HUDEP-2 (cell line): ENCODE measurements around the gene KPNA6.
"Not testable (repeated sequence)": the region's sequence is repeated elsewhere in the genome, so short reads cannot be mapped to it uniquely, and the experiment has no call there.

ENCODE experiments used
- DNase-seq, 76 experiments: peaks; one replicate each; lab custom pipeline; 2025; ENCODE audit not compliant: unreplicated experiment in 76 of 76; lab: John Stamatoyannopoulos, UW

Gene KPNA6

DNA sequence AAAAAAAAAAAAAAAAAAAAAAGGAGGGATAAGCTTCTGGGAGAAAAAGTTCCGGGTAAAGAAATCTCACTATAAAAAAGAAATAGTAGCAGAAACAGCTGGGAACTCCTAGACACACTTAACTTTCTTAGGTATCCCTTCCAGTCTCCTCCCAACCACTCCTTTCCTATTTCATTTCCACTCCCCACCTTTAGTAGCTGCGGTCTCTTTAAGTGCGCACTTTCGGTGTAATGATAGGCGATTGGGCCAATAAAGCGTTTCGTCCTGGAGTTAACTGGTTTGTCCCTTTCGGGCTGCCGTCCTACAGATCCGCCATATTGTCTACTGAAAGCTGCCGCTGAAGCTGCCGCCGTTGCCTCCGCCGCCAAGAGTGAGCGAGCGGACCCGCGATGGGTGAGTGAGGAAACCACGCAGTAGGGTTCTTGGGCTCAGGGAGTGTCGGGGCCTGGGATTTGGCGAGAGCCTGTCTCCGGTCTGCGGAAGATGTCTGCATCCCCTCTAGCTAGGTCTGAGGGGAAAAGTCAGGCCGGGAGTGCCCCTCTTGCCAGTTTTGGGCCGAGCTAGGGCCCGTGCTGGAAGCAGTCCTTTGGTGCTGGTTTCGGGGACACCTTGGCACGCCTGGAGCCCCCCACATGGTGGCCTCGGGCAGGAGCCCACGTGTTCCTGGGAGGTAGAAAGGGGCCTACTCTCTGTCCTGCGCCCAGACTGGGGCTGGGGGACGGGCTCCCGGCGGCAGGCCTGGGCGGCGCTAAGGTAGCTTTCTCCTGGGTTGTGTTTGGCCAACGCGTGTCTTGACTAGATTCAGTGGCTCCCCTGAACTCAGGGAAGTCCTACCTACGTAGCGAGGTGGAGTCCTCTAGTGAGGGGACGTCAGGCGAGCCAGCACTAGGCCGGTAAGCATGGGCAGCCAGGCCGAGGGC lies at the start of gene KPNA6:
Gene KPNA6 (plus strand): TSS at position 315 of the 920 bp plus-strand sequence. CDS start 75 bp downstream, at position 390.
- DNase-seq: peak in 75 of 76 experiments; percentile 31 to 90 (median 80)

DNA sequence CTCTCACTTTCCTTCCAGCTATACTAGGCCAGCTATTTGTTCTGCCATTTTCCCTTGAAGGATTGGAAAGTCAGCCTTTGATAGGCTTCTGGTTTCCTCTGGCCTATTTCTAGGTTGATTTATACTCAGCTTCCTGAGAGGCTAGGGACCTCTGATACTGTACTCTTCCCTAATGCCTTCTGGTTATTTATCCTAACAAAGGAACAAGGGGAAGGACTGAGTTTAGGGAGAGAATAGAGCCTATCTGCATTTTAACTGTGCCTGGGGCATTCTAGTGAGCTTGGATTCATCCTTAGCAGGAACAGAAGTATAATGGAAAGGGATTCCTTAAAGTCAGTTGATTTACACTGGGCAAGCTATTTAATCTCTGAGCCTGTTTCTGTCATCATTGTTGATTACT lies 46.9 kb upstream of the KPNA6 start:
- no peak for DNase-seq

DNA sequence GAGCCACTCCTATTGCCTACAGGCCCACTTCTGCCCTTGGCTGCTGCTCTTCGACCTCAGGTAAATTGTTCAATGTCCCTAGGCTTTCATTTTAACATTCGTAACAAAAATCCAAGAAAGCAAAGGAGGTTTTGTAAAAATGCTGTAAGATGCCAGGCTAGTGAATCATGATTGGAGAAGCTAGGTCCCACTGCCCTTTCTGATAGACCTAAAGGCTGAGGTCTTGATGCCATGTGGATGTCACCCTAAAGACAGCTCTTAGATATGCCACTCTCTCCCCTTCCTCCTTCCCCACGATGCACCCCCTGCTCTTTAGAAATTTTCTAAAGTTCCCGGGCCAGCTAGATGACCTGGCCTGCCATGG lies 45.0 kb upstream of the KPNA6 start:
- no peak for DNase-seq

DNA sequence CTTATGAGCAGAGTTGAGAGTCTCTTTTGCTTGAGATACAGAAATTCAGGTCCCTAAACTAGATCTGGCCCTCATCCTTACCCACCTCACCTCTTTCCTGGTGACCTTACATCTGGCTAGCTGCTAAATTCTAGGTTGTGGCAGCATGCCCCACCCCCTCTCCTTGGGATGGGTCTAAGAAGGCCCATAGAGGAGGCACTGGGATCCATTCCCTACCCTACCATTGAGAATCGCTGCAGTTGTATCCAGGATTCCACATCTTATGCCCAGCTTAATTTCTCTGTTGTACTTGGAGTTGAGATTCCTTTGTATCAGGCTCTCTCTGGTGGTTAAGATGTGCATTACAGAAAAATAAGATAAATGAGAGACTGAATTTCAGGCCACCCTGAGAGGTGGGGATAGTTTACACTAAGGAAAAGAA lies 44.6 kb upstream of the KPNA6 start:
- DNase-seq: peak in 16 of 76 experiments; percentile 1 to 41 (median 16)

DNA sequence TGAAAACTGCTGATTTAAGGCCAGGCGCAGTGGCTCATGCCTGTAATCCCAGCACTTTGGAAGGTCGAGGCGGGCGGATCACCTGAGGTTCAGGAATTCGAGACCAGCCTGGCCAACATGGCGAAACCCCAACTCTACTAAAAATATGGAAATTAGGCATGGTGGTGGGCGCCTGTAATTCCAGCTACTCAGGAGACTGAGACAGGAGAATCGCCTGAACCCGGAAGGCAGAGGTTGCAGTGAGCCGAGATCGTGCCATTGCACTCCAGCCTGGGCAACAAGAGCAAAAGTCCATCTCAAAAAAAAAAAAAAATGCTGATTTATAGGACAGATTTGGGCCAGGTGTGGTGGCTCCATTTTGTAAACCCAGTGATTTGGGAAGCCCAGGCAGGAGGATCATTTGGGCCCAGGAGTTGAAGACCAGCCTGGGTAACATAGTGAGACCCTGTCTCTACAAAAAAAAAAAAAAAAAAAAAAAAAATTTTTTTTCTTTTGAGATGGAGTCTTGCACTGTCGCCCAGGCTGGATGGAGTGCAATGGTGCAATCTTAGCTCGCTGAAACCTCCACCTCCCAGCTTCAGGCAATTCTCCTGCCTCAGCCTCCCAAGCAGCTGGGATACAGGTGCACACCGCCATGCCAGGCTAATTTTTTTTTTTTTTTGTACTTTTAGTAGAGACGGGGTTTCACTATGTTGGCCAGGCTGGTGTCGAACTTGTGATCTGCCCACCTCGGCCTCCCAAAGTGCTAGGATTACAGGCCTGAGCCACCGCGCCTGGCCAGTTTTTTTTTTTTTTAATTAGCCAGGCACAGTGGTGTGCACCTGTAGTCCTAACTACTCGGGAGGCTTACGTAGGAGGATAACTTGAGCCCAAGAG lies 42.0 kb upstream of the KPNA6 start:
- DNase-seq: not testable (repeated sequence)

DNA sequence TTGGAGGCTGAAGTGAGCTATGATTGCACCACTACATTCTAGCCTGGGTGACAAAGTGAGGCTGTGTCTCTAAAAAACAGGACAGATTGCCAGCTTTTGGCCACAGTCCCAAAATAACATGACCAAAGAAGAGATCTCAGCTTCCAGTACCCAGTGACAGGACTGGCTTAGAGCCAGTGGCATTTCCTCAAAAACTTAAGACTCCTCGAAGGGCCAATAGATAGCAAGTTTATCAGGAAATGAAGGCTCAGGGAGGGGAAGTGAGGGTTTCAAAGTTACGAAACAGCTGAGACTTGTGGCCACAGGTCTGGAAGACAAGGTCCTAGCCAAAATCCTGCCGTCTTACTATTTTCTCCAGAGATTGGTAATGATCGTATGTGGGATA lies 41.4 kb upstream of the KPNA6 start:
- peak in 73 of 76 experiments; percentile 13 to 93 (median 71) for DNase-seq

DNA sequence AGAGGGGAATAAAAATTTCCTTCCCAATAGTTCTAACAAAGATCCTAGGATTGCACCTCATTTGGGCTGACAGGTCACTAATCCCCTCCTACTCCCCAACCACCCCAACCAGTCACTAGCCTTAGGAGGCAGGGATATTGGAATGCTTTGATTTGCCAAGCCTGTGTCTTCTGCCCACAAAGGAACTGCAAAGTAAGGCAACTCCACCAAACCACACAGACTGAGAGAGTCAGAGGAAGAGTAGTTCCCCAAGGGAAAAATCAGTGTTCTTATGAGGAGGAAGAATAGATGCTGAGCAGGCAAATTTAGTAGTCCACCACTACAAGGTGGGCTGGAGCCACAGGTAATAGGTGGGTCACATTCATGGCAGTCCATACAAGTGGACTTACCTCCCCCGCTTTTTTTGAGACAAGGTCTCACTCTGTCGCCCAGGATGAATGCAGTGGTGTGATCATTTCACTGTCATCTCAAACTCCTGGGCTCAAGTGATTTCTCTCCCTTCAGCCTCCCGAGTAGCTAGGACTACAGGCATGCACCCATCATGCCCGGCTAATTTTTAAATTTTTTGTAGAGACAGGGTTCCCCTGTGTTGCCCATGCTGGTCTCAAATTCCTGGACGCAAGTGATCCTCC lies 38.8 kb upstream of the KPNA6 start:
- no peak for DNase-seq

DNA sequence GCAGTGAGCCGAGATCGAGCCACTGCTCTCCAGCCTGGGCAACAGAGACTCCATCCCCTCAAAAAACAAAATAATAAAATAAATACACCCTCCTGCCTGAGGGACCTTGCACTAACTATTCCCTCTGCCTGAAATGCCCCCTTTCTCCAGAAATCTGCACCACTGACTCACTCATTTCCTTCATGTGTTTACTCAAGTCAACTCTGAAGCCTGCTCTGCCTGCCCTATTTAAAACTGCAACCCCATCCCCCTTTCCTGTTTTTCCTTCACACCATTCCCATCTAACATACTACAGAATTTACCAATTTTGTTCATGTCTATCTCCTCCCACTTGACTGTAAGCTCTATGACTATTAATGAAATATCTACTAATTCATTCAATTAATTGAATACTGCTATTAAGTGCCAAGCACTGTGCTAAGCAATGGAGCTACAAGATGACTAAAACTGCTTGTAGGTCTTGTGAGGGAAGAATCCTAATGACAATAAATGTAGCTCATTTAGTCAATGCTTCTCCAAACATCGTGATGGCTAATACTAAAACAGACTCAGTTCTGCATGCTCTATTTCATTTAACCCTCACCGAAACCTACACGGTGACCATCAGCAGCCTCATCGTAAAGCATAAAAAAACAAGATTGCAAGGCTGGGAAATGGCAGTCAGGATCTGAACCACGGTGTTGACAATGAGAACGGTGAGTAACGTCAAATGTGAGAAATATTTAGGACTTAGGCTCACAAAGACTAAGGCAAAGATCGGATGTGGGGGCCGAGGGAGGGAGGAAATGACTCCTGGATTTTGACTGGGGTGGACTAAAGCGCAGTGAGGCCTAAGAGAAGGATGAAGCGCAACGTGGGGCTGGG lies 35.9 kb upstream of the KPNA6 start:
- DNase-seq: no peak

DNA sequence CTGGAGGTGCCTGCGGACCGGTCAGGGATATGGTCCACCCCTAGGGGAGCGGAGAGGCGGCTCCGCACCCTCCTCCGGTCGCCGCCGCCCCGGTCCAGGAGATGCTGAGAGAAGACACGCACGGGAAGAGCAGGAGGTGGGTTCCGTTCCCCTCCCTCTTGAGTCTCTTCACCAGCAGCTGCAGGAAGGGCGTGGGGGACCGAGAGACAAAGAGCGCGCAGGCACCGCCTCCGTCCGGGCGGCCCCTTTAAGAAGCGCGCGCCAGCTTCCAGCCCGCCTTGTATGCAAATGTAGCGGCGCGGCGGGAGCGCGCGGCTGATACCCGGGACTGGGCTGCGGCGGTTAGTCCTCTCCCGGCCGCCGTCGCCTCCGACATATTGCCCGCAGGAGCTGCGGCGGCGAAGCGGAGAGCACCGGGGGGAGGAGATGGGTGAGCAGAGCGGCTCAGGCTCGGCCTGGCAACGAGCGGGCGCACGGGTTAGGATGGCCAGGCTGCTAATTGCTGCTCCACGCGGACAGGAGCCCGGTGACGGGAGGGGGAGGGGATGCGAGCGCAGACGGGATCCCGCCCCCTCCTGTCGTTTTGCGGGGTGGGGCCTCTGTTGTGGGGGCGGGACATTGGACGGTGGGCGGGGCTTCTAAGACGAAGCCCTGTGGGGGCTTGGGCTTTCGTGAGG lies 35.1 kb upstream of the KPNA6 start, which contains the start of gene TMEM39B:
Gene TMEM39B (plus strand): TSS at position 318 of the 677 bp plus-strand sequence. CDS start 109 bp downstream, at position 427.
- peak in 75 of 76 experiments; percentile 31 to 94 (median 85) for DNase-seq

DNA sequence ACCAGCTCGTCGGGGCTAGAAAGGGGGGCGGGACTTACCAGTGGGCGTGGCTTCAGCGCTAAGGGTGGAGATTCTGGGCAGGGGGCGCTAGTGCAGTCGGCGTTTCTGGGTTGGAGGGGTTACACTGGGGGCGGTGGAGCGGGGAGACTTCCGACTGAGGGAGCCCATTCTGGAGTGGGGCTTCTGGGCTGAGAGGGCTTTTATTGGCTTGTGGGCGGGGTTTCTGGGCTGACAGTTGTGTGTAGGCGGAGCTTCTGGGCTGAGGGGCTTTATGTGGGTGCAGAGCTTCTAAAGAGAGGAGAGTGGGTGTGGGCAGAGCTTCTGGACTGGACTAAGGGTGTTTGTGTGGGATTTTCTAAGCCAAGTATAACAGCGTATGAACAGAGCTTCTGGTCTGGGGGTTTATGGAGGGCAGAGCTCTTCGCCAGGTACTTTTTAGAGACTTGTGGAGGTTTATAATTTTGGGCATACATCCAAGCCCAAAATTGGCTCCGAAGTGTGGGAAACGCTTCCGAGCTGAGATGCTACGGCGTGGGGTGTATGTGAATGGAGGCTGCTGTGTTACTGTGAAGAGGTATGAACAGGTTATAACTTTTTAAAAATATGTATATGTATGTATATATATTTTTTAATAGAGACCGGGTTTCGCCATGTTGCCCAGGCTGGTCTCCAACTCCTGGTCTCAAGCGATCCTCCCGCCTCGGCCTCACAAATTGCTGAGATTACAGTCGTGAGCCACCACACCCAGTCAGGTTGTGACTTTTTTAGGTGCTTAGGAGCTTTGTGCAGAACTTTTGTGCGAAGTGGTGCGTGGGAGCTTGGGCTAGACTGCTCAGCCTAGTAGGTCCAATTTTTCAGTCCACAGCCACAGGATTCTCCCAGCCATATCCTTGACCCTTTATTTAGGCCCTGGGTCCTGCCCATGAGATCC lies 34.3 kb upstream of the KPNA6 start:
- DNase-seq: peak in 3 of 76 experiments; percentile 40 to 77 (median 58)

DNA sequence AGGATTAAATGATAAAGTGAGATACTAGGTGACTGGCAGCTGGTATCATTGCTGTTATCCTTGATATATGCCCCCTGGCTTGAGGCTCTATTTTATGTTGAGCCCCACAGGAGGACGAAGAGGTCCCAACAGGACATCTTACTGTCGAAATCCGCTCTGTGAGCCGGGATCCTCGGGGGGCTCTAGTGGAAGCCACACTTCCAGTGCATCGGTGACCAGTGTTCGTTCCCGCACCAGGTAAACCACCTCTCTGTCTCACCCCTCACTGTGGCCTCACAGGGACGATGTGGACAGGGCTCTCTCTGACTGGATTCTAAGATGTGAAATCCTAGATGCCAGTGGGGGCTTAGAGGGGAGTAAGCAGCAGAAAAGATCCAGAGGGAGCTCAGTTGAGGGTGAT lies 33.0 kb upstream of the KPNA6 start:
- no peak for DNase-seq

DNA sequence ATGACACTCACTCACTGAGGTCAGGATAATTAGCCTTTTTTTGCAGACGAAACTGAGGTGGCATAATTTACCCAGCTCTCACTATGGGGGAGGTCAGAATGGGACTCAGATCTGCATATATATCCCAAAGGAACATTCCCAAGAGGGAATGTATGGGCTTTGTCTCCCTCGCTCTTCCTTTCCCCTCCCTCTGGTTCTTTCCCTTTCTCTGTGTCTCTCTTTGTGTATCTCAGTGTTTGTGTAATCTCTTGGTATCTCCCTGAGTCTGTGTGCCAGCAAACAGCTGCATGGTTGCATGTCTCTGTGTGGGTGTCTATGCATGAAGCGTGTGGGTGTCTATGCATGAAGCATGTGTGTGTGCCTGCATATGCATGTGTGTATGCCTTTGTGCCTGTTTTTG lies 30.4 kb upstream of the KPNA6 start:
- no peak for DNase-seq

DNA sequence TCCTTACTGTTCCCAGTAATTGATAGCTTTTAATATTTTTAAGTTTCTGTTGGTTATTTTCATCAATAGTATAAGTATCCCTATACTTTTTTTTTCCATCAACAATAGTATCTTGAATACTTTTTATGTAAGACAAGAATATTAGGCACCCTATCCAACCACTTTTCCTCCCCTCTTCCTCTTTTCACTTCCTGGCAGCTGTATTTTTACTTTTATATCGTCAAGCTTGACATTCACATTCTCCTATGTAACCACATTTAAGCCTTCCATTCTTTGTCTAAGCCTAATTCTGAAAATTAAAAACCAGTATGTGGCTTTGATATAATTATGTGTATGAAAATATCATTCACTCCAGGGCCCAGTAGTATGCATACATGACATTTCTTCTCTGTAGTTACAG lies 25.8 kb upstream of the KPNA6 start:
- no peak for DNase-seq

DNA sequence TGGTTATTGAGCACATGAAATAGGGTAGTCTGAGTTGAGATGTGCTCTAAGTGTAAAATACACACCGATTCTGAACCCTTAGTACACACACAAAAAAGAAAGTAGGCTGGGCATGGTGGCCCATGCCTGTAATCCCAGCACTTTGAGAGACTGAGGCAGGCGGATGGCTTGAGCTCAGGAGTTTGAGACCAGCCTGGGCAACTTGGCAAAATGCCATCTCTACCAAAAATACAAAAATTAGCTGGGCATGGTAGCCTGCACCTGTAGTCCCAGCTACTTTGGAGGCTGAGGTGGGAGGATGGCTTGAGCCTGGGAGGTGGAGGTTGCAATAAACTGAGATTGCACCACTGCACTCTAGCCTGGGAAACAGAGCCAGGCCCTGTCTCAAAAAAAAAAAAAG lies 21.5 kb upstream of the KPNA6 start:
- DNase-seq: not testable (repeated sequence)

DNA sequence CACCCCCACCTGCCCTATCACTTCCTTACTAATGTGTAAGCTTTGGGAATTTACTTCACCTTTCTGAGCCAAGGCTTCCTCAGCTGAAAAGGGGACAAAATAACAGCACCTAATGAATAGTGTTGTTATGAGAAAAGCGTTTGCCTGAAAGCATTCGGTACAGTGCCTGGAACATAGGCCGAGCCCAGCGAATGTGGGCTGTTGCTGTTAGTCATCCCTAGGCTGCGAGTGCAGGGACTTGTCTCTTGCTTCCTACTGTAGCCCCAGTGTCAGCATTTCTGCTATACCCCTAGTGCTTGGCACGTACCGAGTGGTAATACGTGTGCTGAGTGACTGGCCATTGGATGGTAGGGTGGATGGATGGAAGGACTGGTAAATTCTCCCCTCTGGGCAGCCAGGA lies 16.7 kb upstream of the KPNA6 start:
- no peak for DNase-seq

DNA sequence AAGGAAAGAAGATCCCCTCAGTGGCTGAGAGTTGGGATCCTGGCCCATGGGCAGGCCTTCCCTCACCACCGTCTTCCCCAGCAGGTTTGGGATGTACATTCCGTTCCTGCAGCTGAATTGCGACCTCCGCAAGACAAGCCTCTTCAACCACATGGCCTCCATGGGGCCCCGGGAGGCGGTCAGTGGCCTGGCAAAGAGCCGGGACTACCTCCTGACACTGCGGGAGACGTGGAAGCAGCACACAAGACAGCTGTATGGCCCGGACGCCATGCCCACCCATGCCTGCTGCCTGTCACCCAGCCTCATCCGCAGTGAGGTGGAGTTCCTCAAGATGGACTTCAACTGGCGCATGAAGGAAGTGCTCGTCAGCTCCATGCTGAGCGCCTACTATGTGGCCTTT lies 16.3 kb upstream of the KPNA6 start:
- no peak for DNase-seq

DNA sequence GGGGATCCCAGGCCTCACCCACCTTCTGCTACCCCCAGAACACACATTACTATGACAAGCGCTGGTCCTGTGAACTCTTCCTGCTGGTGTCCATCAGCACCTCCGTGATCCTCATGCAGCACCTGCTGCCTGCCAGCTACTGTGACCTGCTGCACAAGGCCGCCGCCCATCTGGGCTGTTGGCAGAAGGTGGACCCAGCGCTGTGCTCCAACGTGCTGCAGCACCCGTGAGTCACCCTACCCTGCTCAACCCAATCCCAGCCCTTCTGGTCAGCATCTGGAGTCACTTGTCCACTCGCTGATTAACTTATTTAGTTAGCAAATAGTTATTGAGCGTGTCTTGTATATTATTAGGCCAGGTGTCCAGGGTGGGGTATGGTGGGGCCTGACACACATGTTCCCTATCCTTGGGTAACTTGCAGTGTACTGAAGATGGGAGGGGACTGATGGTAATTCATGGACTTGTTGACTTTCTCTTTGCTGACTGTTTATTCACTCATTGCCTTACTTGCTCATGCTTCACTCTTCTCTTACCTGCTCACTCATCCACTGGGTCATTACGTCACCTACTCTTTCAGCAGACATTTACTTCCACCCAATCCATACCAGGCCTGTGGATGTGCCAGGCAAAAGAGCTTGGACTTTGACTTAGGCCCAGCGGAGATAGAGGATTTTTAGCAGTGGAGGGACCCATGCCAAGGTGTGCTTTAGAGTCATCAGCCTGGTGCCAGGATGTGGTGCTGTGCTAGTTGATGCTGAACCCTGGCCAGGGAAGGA lies 12.9 kb upstream of the KPNA6 start:
- DNase-seq: no peak

DNA sequence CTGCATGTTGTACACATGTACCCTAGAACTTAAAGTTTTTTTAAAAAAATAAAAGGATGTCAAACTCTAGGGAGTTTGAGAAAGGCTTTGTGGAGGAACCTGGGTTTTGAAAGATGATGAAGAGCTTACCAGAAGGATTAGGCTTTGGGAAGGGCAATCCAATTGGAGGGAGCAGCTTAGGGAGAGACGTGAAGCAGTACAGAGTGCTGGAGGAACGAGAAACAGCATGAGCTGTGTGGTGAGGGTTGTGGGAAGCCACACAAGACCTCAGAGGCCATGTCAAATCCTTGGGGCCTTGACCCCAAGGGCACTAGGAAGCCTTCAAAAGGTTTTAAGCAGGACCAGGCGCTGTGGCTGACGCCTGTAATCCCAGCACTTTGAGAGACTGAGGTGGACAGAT lies 8.4 kb upstream of the KPNA6 start:
- no peak for DNase-seq
